Activated CD8-positive, alpha-beta memory T cell treated with anti-CD3 and anti-CD28 coated beads for 1 hour (primary cell): Measurements from ENCODE around the gene PEX14.

Source experiments
- DNase-seq, 2 donors: peaks; one replicate each; pipeline ENCODE4 v3.0.0-alpha.2; 2020; ENCODE audit warnings: low read depth in 1 of 2; ENCODE audit errors: extremely low read depth in 1 of 2

The PEX14 gene

GRCh38 chr1:10538646-10539355, 64.1 kb downstream of the PEX14 start:
- DNase-seq = no peak

GRCh38 chr1:10539411-10540043, 64.8 kb downstream of the PEX14 start:
- DNase-seq = no peak

GRCh38 chr1:10540277-10541005, 65.7 kb downstream of the PEX14 start:
- DNase-seq = no peak

- no peak for DNase-seq
Measured at GRCh38 chr1:10541286-10541685, 66.5 kb downstream of the PEX14 start.

GRCh38 chr1:10544239-10544638, 69.5 kb downstream of the PEX14 start:
- DNase-seq = no peak

GRCh38 chr1:10546896-10547295, 72.1 kb downstream of the PEX14 start:
- no peak for DNase-seq

GRCh38 chr1:10549904-10550664, 75.3 kb downstream of the PEX14 start:
- DNase-seq = no peak

GRCh38 chr1:10553118-10553517, 78.4 kb downstream of the PEX14 start:
- DNase-seq = no peak

- DNase-seq = no peak
Measured at GRCh38 chr1:10555635-10556429, 81.1 kb downstream of the PEX14 start.

GRCh38 chr1:10556430-10557005, 81.8 kb downstream of the PEX14 start:
- no peak for DNase-seq

- DNase-seq = no peak
Measured at GRCh38 chr1:10557714-10558113, 83.0 kb downstream of the PEX14 start.

GRCh38 chr1:10559386-10559785, 84.6 kb downstream of the PEX14 start:
- no peak for DNase-seq

GRCh38 chr1:10561497-10561896, 86.7 kb downstream of the PEX14 start:
- no peak for DNase-seq

- DNase-seq = no peak
Measured at GRCh38 chr1:10561955-10562354, 87.2 kb downstream of the PEX14 start.

- DNase-seq = no peak
Measured at GRCh38 chr1:10564063-10564462, 89.3 kb downstream of the PEX14 start.

- DNase-seq = no peak
Measured at GRCh38 chr1:10569531-10569930, 94.8 kb downstream of the PEX14 start.

- DNase-seq = no peak
Measured at GRCh38 chr1:10575616-10576015, 100.9 kb downstream of the PEX14 start.

- no peak for DNase-seq
Measured at GRCh38 chr1:10578070-10578469, 103.3 kb downstream of the PEX14 start.

GRCh38 chr1:10583641-10584040, 108.9 kb downstream of the PEX14 start:
- DNase-seq = no peak

- DNase-seq = no peak
Measured at GRCh38 chr1:10585242-10585641, 110.5 kb downstream of the PEX14 start.
